SK-N-SH (cell line): ENCODE results near the gene RIN3. TPM values are rescaled to one million over a fixed set of nuclear protein-coding genes. Genes with fewer than 3 reads are reported as not detected.

Experiments used
- CTCF ChIA-PET: fragments of 300-600, 350-600 bp; formaldehyde crosslinking; extraction: SDS; loops from one replicate; lab custom pipeline; 2021; lab: Yijun Ruan, JAX
- POLR2A ChIA-PET: fragments of 350-600 bp; sonication (Branson Sonifier 250); formaldehyde crosslinking; extraction: SDS; loops from one replicate; lab custom pipeline; 2020; ENCODE audit warnings: antibody characterized with exemption, inconsistent platforms; lab: Yijun Ruan, JAX
- DNase-seq: peaks from one replicate; pipeline ENCODE4 v3.0.0; 2012
- H2AFZ ChIP-seq: fragments of 200-600 bp; sonication (generic); 2 replicates; pipeline ENCODE4 v1.8.1; 2016; ENCODE audit warnings: antibody characterized with exemption, mild to moderate bottlenecking, low read depth
- H3F3A ChIP-seq: fragments of 200-600 bp; sonication (generic); replicated peaks from 2 replicates; pipeline ENCODE3; 2016; ENCODE audit warnings: antibody characterized with exemption, mild to moderate bottlenecking; ENCODE audit not compliant: insufficient read depth
- H3K27ac ChIP-seq, 2 experiments: fragments of 200-500 bp in 1 of 2; fragments of 200-600 bp in 1 of 2; sonication (Bioruptor generic) in 1 of 2; sonication (generic), shearing (Covaris generic) in 1 of 2; 2 replicates each; pipeline versions ENCODE4 v1.5.1 to v1.6.1; 2014 to 2016; ENCODE audit warnings: low read depth in 2 of 2, inconsistent platforms in 1 of 2, low read length in 1 of 2, mild to moderate bottlenecking in 1 of 2, mixed read lengths in 1 of 2
- H3K27me3 ChIP-seq: fragments of 200-600 bp; sonication (generic), shearing (Covaris generic); 2 replicates; pipeline ENCODE4 v1.6.1; 2016; ENCODE audit warnings: mixed run types; ENCODE audit not compliant: insufficient read depth
- H3K36me3 ChIP-seq, 2 experiments: fragments of 200-500 bp in 1 of 2; fragments of 200-600 bp in 1 of 2; sonication (Bioruptor generic) in 1 of 2; sonication (generic) in 1 of 2; replicated peaks in 1 of 2; 2 replicates each; pipeline versions ENCODE3 to v1.5.1; 2014 to 2016; ENCODE audit warnings: low read length in 1 of 2, mild to moderate bottlenecking in 1 of 2; ENCODE audit not compliant: insufficient read depth in 2 of 2, control insufficient read depth in 1 of 2
- H3K4me1 ChIP-seq, 2 experiments: fragments of 200-500 bp in 1 of 2; fragments of 200-600 bp in 1 of 2; sonication (Bioruptor generic) in 1 of 2; sonication (generic), shearing (Covaris generic) in 1 of 2; 2 replicates each; pipeline versions ENCODE4 v1.5.1 to v1.6.1; 2014 to 2016; ENCODE audit warnings: low read depth in 1 of 2, low read length in 1 of 2, mixed run types in 1 of 2; ENCODE audit not compliant: insufficient read depth in 2 of 2, control insufficient read depth in 1 of 2
- H3K4me2 ChIP-seq: fragments of 200-600 bp; sonication (generic), shearing (Covaris generic); 2 replicates; pipeline ENCODE4 v1.6.1; 2017; ENCODE audit warnings: mixed run types
- H3K4me3 ChIP-seq, 2 experiments: fragments of 200-500 bp in 1 of 2; fragments of 200-600 bp in 1 of 2; sonication (Bioruptor generic) in 1 of 2; sonication (generic), shearing (Covaris generic) in 1 of 2; 2 replicates each; pipeline versions ENCODE4 v1.5.1 to v1.8.1; 2014 to 2016; ENCODE audit warnings: low read depth in 2 of 2, inconsistent platforms in 1 of 2, low read length in 1 of 2, mild to moderate bottlenecking in 1 of 2, mixed read lengths in 1 of 2, moderate library complexity in 1 of 2
- H3K79me2 ChIP-seq: fragments of 200-600 bp; sonication (generic); 2 replicates; pipeline ENCODE4 v1.8.1; 2017; ENCODE audit warnings: mild to moderate bottlenecking; ENCODE audit not compliant: insufficient read depth
- H3K9ac ChIP-seq: fragments of 200-600 bp; sonication (generic); 2 replicates; pipeline ENCODE4 v1.6.1; 2017; ENCODE audit warnings: mixed run types
- H3K9me2 ChIP-seq: fragments of 200-600 bp; sonication (generic); 2 replicates; pipeline ENCODE4 v1.6.1; 2017; ENCODE audit warnings: mixed run types
- H3K9me3 ChIP-seq: fragments of 200-600 bp; sonication (generic); 2 replicates; pipeline ENCODE4 v1.6.1; 2017; ENCODE audit warnings: mixed run types, mild to moderate bottlenecking, moderate library complexity
- H4K20me1 ChIP-seq: fragments of 200-600 bp; sonication (generic); 2 replicates; pipeline ENCODE4 v1.6.1; 2017; ENCODE audit warnings: mild to moderate bottlenecking, mixed run types; ENCODE audit not compliant: insufficient read depth
- CHD2 ChIP-seq: fragments of 150-350 bp; IDR thresholded peaks from 2 replicates; pipeline ENCODE4 v1.6.1; 2018; ENCODE audit warnings: low read length; ENCODE audit not compliant: partially characterized antibody
- ELF1 ChIP-seq: IDR thresholded peaks from 2 replicates; pipeline ENCODE4 v1.4.0; 2012
- EP300 ChIP-seq, 2 experiments: IDR thresholded peaks; 2 replicates each; pipeline versions ENCODE4 v1.4.0 to v1.6.1; 2012; ENCODE audit warnings: borderline replicate concordance in 1 of 2, low read depth in 1 of 2, low read length in 1 of 2
- FOSL2 ChIP-seq: IDR thresholded peaks from 2 replicates; pipeline ENCODE4 v1.4.0; 2012; ENCODE audit warnings: low read depth, mild to moderate bottlenecking, moderate library complexity, borderline replicate concordance
- GATA2 ChIP-seq: sonication (generic); formaldehyde crosslinking; IDR thresholded peaks from 2 replicates; pipeline ENCODE4 v1.5.0; 2020; ENCODE audit warnings: mild to moderate bottlenecking, missing genetic modification reagents
- IRF3 ChIP-seq: fragments of 150-350 bp; IDR thresholded peaks from 2 replicates; pipeline ENCODE4 v1.6.1; 2016; ENCODE audit warnings: mild to moderate bottlenecking, low read depth, low read length
- JUND ChIP-seq: IDR thresholded peaks from 2 replicates; pipeline ENCODE4 v1.4.0; 2012
- MAX ChIP-seq: IDR thresholded peaks from 2 replicates; pipeline ENCODE4 v1.4.0; 2012; ENCODE audit warnings: low read depth
- MEF2A ChIP-seq: IDR thresholded peaks from 2 replicates; pipeline ENCODE4 v1.4.0; 2012; ENCODE audit warnings: low read depth, borderline replicate concordance
- NFIC ChIP-seq: IDR thresholded peaks from 2 replicates; pipeline ENCODE4 v1.4.0; 2012; ENCODE audit warnings: borderline replicate concordance
- NRF1 ChIP-seq: IDR thresholded peaks from 2 replicates; pipeline ENCODE4 v1.6.1; 2012; ENCODE audit warnings: low read depth, mild to moderate bottlenecking, low read length
- POLR2AphosphoS5 ChIP-seq: IDR thresholded peaks from 2 replicates; pipeline ENCODE4 v1.6.1; 2012; ENCODE audit warnings: low read depth, low read length
- RAD21 ChIP-seq: IDR thresholded peaks from 2 replicates; pipeline ENCODE4 v1.6.1; 2012; ENCODE audit warnings: mild to moderate bottlenecking, low read length
- RXRA ChIP-seq: IDR thresholded peaks from 2 replicates; pipeline ENCODE4 v1.4.0; 2012; ENCODE audit warnings: low read depth, mild to moderate bottlenecking, borderline replicate concordance
- TEAD4 ChIP-seq: IDR thresholded peaks from 2 replicates; pipeline ENCODE4 v1.4.0; 2012; ENCODE audit warnings: mild to moderate bottlenecking, borderline replicate concordance; ENCODE audit not compliant: insufficient read depth
- USF2 ChIP-seq: fragments of 150-350 bp; IDR thresholded peaks from 2 replicates; pipeline ENCODE4 v1.6.1; 2017; ENCODE audit warnings: antibody characterized with exemption, low read length, low read depth, borderline replicate concordance
- YY1 ChIP-seq: IDR thresholded peaks from 2 replicates; pipeline ENCODE4 v1.4.0; 2012; ENCODE audit warnings: low read depth, mild to moderate bottlenecking
- ZBTB33 ChIP-seq: IDR thresholded peaks from 2 replicates; pipeline ENCODE4 v1.4.0; 2012; ENCODE audit warnings: low read depth, borderline replicate concordance
- WGBS: methylation state at CpG from one replicate; pipeline ENCODE4 v1.1.6; 2017; ENCODE audit warnings: low lambda C conversion rate; 5-methylcytosine and 5-hydroxymethylcytosine counted together
- polyA plus RNA-seq, 3 experiments: library from polyadenylated mRNA; depleted of rRNA; stranded (reverse); fragments of >200 nt; gene quantifications; 2 replicates each; pipeline ENCODE4 v1.2.3, GENCODE V29; 2012
- TF ChIP-seq, protein P1 (sequence below): IDR thresholded peaks from 2 replicates; pipeline ENCODE4; 2012
- TF ChIP-seq, protein P2 (sequence below): IDR thresholded peaks from 2 replicates; pipeline ENCODE4 v1.6.1; 2012; ENCODE audit warnings: mild to moderate bottlenecking, low read depth, low read length, moderate library complexity

The RIN3 gene
- polyA plus RNA-seq, 1 of the 3 experiments (the other 2 are of a cell fraction) = 12.4 TPM

- CTCF ChIA-PET = interaction anchor here (0.9 to 1.2 kb wide), 2 partner anchors 16 to 36 kb away, joined by 3 read pairs; no protein-coding TSS in a partner anchor
- peaks cover 3 to 28% of the 10 kb centered on the region in 2 experiments; a peak in 3 of 4 replicates for H3K4me1 ChIP-seq
These were observed 136.5 kb downstream of the RIN3 start for GRCh38 chr14:92649934-92650545.

More at GRCh38 chr14:92649934-92650545, 136.5 kb downstream of the RIN3 start:
- peaks cover 7% of the 10 kb centered on the region in 2 experiments for H3K36me3 ChIP-seq
- H3K27me3 ChIP-seq = no peaks in the 10 kb centered on the region
- H3K27ac ChIP-seq = no peak overlapping the region
- no peak overlapping the region for H3K4me2 ChIP-seq
- H3K9me2 ChIP-seq = no peaks in the 10 kb centered on the region
- DNase-seq = no peak
- H2AFZ ChIP-seq = no peak overlapping the region
- H3K9me3 ChIP-seq = no peaks in the 10 kb centered on the region
- no peak for TF ChIP-seq MAX
- TF ChIP-seq CHD2 = no peak
- no peak for TF ChIP-seq EP300 (IDR thresholded peaks at IDR 0.05; ENCODE audit: borderline replicate concordance in 1 of 2, low read depth in 1 of 2, low read length in 1 of 2)
- TF ChIP-seq NRF1 = no peak
- TF ChIP-seq YY1 = no peak
- no peak for TF ChIP-seq MEF2A
- TF ChIP-seq RXRA = no peak
- TF ChIP-seq POLR2AphosphoS5 = no peak
- TF ChIP-seq, protein P1, sequence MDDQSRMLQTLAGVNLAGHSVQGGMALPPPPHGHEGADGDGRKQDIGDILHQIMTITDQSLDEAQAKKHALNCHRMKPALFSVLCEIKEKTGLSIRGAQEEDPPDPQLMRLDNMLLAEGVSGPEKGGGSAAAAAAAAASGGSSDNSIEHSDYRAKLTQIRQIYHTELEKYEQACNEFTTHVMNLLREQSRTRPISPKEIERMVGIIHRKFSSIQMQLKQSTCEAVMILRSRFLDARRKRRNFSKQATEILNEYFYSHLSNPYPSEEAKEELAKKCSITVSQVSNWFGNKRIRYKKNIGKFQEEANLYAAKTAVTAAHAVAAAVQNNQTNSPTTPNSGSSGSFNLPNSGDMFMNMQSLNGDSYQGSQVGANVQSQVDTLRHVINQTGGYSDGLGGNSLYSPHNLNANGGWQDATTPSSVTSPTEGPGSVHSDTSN = no peak
- TF ChIP-seq TEAD4 = no peak
- TF ChIP-seq NFIC = no peak
- TF ChIP-seq USF2 = no peak
- no peak for TF ChIP-seq ELF1
- TF ChIP-seq GATA2 (CRISPR knock-in tag) = no peak
- no peak for TF ChIP-seq IRF3
- TF ChIP-seq, protein P2, sequence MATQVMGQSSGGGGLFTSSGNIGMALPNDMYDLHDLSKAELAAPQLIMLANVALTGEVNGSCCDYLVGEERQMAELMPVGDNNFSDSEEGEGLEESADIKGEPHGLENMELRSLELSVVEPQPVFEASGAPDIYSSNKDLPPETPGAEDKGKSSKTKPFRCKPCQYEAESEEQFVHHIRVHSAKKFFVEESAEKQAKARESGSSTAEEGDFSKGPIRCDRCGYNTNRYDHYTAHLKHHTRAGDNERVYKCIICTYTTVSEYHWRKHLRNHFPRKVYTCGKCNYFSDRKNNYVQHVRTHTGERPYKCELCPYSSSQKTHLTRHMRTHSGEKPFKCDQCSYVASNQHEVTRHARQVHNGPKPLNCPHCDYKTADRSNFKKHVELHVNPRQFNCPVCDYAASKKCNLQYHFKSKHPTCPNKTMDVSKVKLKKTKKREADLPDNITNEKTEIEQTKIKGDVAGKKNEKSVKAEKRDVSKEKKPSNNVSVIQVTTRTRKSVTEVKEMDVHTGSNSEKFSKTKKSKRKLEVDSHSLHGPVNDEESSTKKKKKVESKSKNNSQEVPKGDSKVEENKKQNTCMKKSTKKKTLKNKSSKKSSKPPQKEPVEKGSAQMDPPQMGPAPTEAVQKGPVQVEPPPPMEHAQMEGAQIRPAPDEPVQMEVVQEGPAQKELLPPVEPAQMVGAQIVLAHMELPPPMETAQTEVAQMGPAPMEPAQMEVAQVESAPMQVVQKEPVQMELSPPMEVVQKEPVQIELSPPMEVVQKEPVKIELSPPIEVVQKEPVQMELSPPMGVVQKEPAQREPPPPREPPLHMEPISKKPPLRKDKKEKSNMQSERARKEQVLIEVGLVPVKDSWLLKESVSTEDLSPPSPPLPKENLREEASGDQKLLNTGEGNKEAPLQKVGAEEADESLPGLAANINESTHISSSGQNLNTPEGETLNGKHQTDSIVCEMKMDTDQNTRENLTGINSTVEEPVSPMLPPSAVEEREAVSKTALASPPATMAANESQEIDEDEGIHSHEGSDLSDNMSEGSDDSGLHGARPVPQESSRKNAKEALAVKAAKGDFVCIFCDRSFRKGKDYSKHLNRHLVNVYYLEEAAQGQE = no peak
- no peak for TF ChIP-seq ZBTB33
- TF ChIP-seq RAD21 = no peak
- TF ChIP-seq FOSL2 = no peak
- TF ChIP-seq JUND = no peak
- POLR2A ChIA-PET = no interaction called here
- peaks cover 36% of the 10 kb centered on the region for H3F3A ChIP-seq
- H3K79me2 ChIP-seq = peaks cover 5% of the 10 kb centered on the region; the same call in 1 of the 2 replicates
- no peaks in the 10 kb centered on the region for H4K20me1 ChIP-seq
- no peak overlapping the region for H3K4me3 ChIP-seq
- 87% methylated on average over 17 of the region's 17 CpGs for WGBS
- no peak overlapping the region for H3K9ac ChIP-seq
